Astrocyte of the spinal cord (primary cell): ENCODE measurements around the gene PRCC.

Experiments used
- DNase-seq: peaks from one replicate; pipeline ENCODE4 v3.0.0; 2011; ENCODE audit warnings: low read depth, low spot score
- H3K4me3 ChIP-seq: 2 replicates; pipeline ENCODE4 v1.5.1; 2011; ENCODE audit warnings: low read depth, mild to moderate bottlenecking, low read length, moderate library complexity
- CTCF ChIP-seq: IDR thresholded peaks from 2 replicates; pipeline ENCODE4 v1.5.1; 2012; ENCODE audit warnings: low read depth, mild to moderate bottlenecking, low read length, inconsistent platforms
- in situ Hi-C: cut with HindIII; loops from 2 replicates; pipeline ENCODE4 v1.10.0; 2017; ENCODE audit warnings: low sequenced_read_pairs

The PRCC gene

GRCh38 chr1:156744786-156745419, 22.4 kb upstream of the PRCC start:
- in situ Hi-C loops = no loop called here
- H3K4me3 ChIP-seq = no peak overlapping the region
- no peak for TF ChIP-seq CTCF

GRCh38 chr1:156745881-156746280, 21.5 kb upstream of the PRCC start:
- in situ Hi-C loops = no loop called here
- no peak for TF ChIP-seq CTCF
- H3K4me3 ChIP-seq = no peak overlapping the region

More at GRCh38 chr1:156744786-156745419, 22.4 kb upstream of the PRCC start:
- DNase-seq = no peak

GRCh38 chr1:156746406-156746727, 21.0 kb upstream of the PRCC start:
- TF ChIP-seq CTCF = no peak
- H3K4me3 ChIP-seq = peak overlapping the region; percentile 42
- no peak for DNase-seq
- in situ Hi-C loops = no loop called here

More at GRCh38 chr1:156745881-156746280, 21.5 kb upstream of the PRCC start:
- DNase-seq = no peak

GRCh38 chr1:156746728-156747631, 20.4 kb upstream of the PRCC start:
- TF ChIP-seq CTCF = peak; percentile 25
- peak overlapping the region; percentile 42 for H3K4me3 ChIP-seq
- in situ Hi-C loops = no loop called here
- DNase-seq = peak; percentile 91

GRCh38 chr1:156747742-156748669, 19.3 kb upstream of the PRCC start:
- peak overlapping the region; percentile 83 for H3K4me3 ChIP-seq
- no peak for TF ChIP-seq CTCF
- no peak for DNase-seq
- in situ Hi-C loops = no loop called here
